ENCODE results near the gene TXNRD3. TPM values are rescaled to one million over a fixed set of nuclear protein-coding genes. Genes with fewer than 3 reads are reported as not detected.

TXNRD3 gene
- total RNA-seq, 3 donors from 2014 or later = 11.8 to 19.3 (median 16.4) TPM

DNA sequence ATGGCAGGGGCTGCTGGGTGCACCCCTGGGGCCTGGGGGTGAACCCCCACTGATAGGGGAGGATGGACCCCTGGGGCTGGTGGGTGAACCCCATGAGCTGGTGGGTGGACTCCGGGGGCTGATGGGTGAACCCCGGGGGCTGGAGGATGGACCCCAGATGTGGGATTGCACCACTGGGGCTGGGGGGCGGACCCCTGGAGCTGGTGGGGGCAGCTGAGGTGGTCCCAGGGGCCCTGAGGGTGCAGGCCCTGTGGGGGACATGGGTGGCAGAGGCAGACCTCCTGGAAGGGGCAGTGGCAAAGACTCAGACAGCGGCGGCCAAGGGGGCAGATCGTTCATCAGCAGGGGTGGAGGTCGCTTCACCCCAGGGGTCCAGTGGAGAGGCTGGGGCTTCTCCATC lies 17.4 kb upstream of the TXNRD3 start:
- Histone ChIP-seq H3K4me1 (no peaks in the 10 kb centered on the region), H3K4me3 (no peak overlapping the region), H3K27me3 (no peaks in the 10 kb centered on the region), H3K36me3 (no peaks in the 10 kb centered on the region), H3K27ac (no peak overlapping the region), H3K9me3 (no peaks in the 10 kb centered on the region)
- intact Hi-C loops (cut with DNase I; ENCODE audit: low total_unique reads) = no loop called here
- DNase-seq (ENCODE audit: low spot score in 2 of 2) = no peak
- TF ChIP-seq POLR2A (IDR thresholded peaks at IDR 0.05) (no peak), POLR2AphosphoS5 (IDR thresholded peaks at IDR 0.05) (no peak)
- TF ChIP-seq, protein P1, sequence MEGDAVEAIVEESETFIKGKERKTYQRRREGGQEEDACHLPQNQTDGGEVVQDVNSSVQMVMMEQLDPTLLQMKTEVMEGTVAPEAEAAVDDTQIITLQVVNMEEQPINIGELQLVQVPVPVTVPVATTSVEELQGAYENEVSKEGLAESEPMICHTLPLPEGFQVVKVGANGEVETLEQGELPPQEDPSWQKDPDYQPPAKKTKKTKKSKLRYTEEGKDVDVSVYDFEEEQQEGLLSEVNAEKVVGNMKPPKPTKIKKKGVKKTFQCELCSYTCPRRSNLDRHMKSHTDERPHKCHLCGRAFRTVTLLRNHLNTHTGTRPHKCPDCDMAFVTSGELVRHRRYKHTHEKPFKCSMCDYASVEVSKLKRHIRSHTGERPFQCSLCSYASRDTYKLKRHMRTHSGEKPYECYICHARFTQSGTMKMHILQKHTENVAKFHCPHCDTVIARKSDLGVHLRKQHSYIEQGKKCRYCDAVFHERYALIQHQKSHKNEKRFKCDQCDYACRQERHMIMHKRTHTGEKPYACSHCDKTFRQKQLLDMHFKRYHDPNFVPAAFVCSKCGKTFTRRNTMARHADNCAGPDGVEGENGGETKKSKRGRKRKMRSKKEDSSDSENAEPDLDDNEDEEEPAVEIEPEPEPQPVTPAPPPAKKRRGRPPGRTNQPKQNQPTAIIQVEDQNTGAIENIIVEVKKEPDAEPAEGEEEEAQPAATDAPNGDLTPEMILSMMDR (IDR thresholded peaks at IDR 0.05) = no peak

DNA sequence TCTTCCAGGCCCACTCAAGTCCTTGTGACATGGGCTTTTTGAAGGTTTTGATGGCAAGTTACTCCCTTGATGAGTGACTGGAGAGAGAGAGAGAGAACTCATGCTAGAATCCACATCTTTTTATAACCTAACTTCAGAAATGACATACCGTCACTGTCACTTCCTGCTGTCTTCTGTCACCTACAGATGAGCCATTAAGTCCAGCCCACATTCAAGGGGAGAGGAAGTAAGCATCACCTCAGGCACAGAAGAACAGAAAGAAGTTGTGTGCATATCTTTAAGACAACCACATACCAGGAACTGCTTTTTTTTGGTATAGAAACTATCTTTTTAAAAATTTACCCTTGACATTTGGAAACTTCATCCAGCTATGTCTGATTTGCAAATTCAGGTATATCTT lies 16.6 kb upstream of the TXNRD3 start:
- Histone ChIP-seq H3K36me3 (no peaks in the 10 kb centered on the region), H3K9me3 (no peaks in the 10 kb centered on the region), H3K4me3 (no peak overlapping the region), H3K27ac (no peak overlapping the region), H3K4me1 (no peaks in the 10 kb centered on the region), H3K27me3 (no peaks in the 10 kb centered on the region)
- intact Hi-C loops (cut with DNase I; ENCODE audit: low total_unique reads) = no loop called here
- TF ChIP-seq POLR2A (IDR thresholded peaks at IDR 0.05) (no peak), POLR2AphosphoS5 (IDR thresholded peaks at IDR 0.05) (no peak)
- TF ChIP-seq, protein P1 (IDR thresholded peaks at IDR 0.05) = no peak
- no peak for DNase-seq (ENCODE audit: low spot score in 2 of 2)

DNA sequence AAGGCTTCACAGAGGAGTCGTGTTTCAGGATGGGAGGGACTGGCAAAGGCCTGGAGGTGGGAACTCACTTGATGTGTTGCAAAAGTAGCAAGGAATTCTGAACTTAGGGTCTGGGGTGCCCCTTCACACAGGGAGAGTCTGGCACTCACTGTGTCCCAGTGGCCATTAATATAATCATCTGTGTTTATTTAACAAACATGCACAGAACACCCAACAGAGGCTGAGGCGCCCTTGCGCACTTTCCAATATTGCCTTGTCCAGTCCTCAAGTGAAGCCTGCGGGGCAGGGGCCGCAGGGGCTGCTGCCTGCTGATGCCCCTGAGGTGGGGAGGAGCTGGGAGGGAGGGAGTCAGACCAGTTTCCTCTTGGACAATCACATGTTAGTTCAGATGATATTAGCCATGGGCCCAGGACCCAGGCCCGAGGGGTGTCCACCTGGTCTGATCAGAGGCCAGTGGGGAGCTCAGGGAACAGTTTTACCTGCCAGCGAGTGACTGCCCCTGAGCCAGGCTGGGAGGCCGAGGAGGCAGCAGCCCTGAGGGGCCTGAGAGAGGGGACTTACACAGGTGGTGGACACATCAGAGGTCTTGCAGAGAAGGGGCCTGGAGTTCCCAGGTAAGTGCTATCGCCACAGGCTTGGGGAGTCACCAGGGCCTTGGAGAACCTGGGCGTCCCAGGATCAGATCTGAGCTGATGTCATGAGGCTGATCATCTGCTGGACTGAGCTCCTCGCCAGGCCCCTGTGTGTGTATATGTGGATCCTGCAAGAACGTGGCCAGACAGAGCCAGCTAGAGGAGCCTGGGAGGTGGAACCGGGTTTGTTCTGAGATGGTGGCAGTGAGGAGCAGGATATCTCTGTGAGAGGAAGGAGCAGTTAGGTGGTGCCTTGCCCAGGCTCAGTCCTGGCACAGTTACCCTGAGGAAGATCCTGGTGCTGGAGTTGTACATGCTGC lies 13.8 kb upstream of the TXNRD3 start:
- Histone ChIP-seq H3K9me3 (no peaks in the 10 kb centered on the region), H3K4me3 (no peak overlapping the region), H3K27ac (no peak overlapping the region), H3K36me3 (no peaks in the 10 kb centered on the region), H3K27me3 (peaks cover 0 to under 1% of the 10 kb centered on the region in 2 donors), H3K4me1 (no peaks in the 10 kb centered on the region)
- DNase-seq (ENCODE audit: low spot score in 2 of 2) = no peak
- intact Hi-C loops (cut with DNase I; ENCODE audit: low total_unique reads) = no loop called here
- TF ChIP-seq POLR2A (IDR thresholded peaks at IDR 0.05) = no peak
- TF ChIP-seq, protein P1 (IDR thresholded peaks at IDR 0.05) = no peak
- TF ChIP-seq POLR2AphosphoS5 (IDR thresholded peaks at IDR 0.05) = no peak

DNA sequence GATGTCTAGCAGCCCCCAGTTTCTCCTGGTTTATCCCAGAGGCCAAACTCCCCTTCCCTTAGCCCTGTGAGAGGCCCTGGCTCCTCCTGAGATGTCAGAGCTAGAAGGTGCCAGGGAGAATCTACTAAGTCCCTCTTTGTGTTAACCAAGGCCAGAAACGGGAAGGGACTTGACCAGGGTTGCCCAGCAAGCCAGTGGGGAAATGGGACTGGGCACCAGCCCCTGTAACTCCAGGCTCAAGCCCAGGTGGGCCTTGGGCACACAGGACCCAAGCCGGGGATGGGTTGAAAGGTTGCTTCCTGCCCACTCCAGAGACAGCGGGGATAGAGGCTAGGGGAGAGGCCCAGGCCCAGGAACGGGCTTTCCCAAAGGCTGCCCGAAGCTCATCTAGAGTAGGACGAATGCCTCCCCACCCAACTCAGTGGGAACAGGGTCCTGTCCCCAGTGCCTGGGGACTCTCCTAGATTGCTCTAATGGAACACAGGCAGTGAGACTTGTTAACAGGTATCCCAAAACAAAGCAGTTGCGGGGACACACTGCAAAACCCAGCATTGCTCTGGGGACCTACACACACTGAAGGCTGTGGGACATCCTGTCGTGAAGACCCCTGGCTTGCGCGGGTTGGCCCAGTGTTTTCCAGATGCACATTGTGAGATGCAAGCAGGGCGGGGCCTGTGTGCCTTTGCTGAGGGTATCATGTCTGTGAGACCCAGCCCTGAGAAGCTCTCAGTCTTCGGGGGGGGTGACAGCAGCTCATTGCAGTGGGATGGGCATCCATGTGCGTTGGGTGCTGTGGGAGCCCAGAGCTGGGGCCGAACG lies 12.9 kb upstream of the TXNRD3 start:
- intact Hi-C loops (cut with DNase I; ENCODE audit: low total_unique reads) = no loop called here

More for the DNA sequence above, 12.9 kb upstream of the TXNRD3 start:
- no peaks in the 10 kb centered on the region for H3K36me3 ChIP-seq
- peak in 1 of 2 donors; percentile 11 for DNase-seq (ENCODE audit: low spot score in 2 of 2)
- H3K4me1 ChIP-seq = no peaks in the 10 kb centered on the region
- peaks cover 0 to 9% of the 10 kb centered on the region in 2 donors for H3K27me3 ChIP-seq
- TF ChIP-seq, protein P1 (IDR thresholded peaks at IDR 0.05) = no peak
- TF ChIP-seq POLR2A (IDR thresholded peaks at IDR 0.05) (no peak), POLR2AphosphoS5 (IDR thresholded peaks at IDR 0.05) (no peak)
- no peak overlapping the region for H3K4me3 ChIP-seq
- H3K9me3 ChIP-seq = no peaks in the 10 kb centered on the region
- H3K27ac ChIP-seq = no peak overlapping the region

Data from breast epithelium (tissue), 4 donors.